ENCODE data around the gene CCL16.

The CCL16 gene

DNA sequence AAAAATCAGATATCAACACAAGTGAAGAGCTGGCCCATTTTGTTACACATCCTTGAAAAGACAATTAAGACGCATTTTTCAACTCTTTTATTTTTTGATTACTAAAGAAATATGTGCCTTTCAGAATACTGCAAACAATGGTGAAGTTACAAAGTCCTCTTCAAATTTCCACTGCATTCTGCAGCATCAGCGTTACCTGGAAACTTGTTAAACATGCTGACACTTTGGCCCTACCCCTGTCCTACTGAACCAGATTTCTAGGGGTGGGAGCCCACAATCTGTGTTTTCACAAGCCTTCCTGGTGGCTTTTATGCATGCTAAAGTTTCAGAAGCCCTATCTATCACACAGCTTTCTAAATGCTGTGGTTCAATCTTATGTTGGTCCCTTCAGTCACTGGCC lies 9.8 kb upstream of the CCL16 start:
- DNase-seq (ENCODE audit: low spot score) (no peak), ATAC-seq (ENCODE audit: low read depth) (no peak)
- Histone ChIP-seq H3K27me3 (ENCODE audit: insufficient read depth, poor library complexity, severe bottlenecking) (no peaks in the 10 kb centered on the region), H3K9me3 (ENCODE audit: severe bottlenecking) (no peaks in the 10 kb centered on the region), H3K27ac (ENCODE audit: poor library complexity, severe bottlenecking) (no peak overlapping the region), H3K4me1 (ENCODE audit: insufficient read depth, poor library complexity, severe bottlenecking) (no peaks in the 10 kb centered on the region), H3K36me3 (ENCODE audit: low read depth) (no peaks in the 10 kb centered on the region), H3K4me3 (ENCODE audit: severe bottlenecking) (no peak overlapping the region)
- no peak for TF ChIP-seq CTCF (IDR thresholded peaks at IDR 0.05; ENCODE audit: poor library complexity, severe bottlenecking)

DNA sequence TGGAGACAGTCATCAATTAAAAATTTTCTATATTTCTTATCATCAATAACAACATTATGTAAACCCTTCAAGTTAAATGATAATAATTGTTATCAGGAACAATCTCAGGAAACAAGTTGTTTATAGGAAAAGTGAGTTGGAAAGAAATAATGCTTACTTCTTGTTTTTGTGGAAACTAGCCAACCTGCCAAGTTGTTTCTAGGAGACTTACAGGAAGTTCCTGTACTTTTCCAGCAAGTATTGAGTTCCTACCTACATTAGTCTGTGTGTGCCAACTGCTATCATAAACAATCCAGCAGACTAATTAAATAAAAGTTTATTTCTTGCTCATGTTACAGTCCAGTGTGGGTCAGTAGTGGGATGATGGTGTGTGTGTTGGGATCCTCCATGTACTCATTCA lies 6.9 kb upstream of the CCL16 start:
- Histone ChIP-seq H3K27ac (ENCODE audit: poor library complexity, severe bottlenecking) (no peak overlapping the region), H3K4me1 (ENCODE audit: insufficient read depth, poor library complexity, severe bottlenecking) (no peaks in the 10 kb centered on the region), H3K9me3 (ENCODE audit: severe bottlenecking) (no peaks in the 10 kb centered on the region), H3K27me3 (ENCODE audit: insufficient read depth, poor library complexity, severe bottlenecking) (no peaks in the 10 kb centered on the region), H3K36me3 (ENCODE audit: low read depth) (no peaks in the 10 kb centered on the region), H3K4me3 (ENCODE audit: severe bottlenecking) (no peak overlapping the region)
- DNase-seq (ENCODE audit: low spot score) (no peak), ATAC-seq (ENCODE audit: low read depth) (no peak)
- no peak for TF ChIP-seq CTCF (IDR thresholded peaks at IDR 0.05; ENCODE audit: poor library complexity, severe bottlenecking)

GRCh38 chr17:35986643-35987042 lies 5.3 kb upstream of the CCL16 start, which contains the start of gene CCL14:
Gene CCL14, minus strand, starts transcription at chr17:35986729. Its CDS starts 80 bp downstream, at chr17:35986649.
- DNase-seq (ENCODE audit: low spot score) = no peak
- Histone ChIP-seq H3K27me3 (ENCODE audit: insufficient read depth, poor library complexity, severe bottlenecking) (no peaks in the 10 kb centered on the region), H3K4me3 (ENCODE audit: severe bottlenecking) (no peak within 1 kb of the TSS), H3K27ac (ENCODE audit: poor library complexity, severe bottlenecking) (no peak within 1 kb of the TSS), H3K9me3 (ENCODE audit: severe bottlenecking) (no peaks in the 10 kb centered on the region), H3K4me1 (ENCODE audit: insufficient read depth, poor library complexity, severe bottlenecking) (no peaks in the 10 kb centered on the region), H3K36me3 (ENCODE audit: low read depth) (no peaks in the 10 kb centered on the region)
- no peak for ATAC-seq (ENCODE audit: low read depth)
- no peak for TF ChIP-seq CTCF (IDR thresholded peaks at IDR 0.05; ENCODE audit: poor library complexity, severe bottlenecking)

- no peaks in the 10 kb centered on the region for H3K27me3 ChIP-seq (ENCODE audit: insufficient read depth, poor library complexity, severe bottlenecking)
- no peaks in the 10 kb centered on the region for H3K4me1 ChIP-seq (ENCODE audit: insufficient read depth, poor library complexity, severe bottlenecking)
- no peaks in the 10 kb centered on the region for H3K36me3 ChIP-seq (ENCODE audit: low read depth)
- DNase-seq (ENCODE audit: low spot score) = no peak
- H3K4me3 ChIP-seq (ENCODE audit: severe bottlenecking) = no peak overlapping the region
- no peak for TF ChIP-seq CTCF (IDR thresholded peaks at IDR 0.05; ENCODE audit: poor library complexity, severe bottlenecking)
- no peak for ATAC-seq (ENCODE audit: low read depth)
- H3K27ac ChIP-seq (ENCODE audit: poor library complexity, severe bottlenecking) = no peak overlapping the region
- no peaks in the 10 kb centered on the region for H3K9me3 ChIP-seq (ENCODE audit: severe bottlenecking)
Measured at GRCh38 chr17:35984140-35984539, 2.8 kb upstream of the CCL16 start.

DNA sequence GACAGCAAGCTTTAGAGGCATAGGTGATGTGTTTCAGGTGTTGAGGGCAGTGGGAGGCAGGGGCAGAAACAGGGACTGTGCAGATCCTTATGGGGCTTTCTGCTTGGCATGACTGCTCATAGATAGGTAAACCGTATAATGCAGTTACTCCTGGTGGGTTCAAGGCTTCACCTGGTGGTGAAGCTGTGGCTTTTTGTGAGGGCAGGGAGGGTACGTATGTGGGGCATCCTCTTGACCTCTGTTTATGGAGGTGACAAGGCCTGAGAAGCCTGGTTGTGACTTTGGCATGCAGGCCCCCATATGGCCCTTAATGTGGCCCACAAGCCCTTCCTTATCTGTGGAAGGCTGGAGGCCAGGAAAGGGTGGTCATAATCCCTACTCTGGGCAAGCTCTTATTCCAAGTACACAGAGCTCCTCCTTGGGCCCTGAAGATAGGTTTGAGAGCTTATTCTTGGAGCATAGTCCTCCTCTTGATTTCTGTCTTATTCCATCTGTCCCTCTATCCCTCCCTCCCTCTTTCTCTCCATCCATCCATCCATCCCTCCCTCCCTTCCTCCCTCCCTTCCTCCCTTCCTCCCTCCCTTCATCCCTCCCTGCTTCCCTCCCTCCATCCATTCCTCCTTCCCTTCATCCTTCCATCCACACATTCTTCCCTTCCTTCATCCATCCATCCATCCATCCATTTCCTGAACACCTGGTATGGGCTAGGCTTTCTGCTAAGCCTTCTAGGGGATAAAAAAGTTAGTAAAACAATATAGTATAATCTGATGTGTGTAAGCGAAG lies 1.3 kb upstream of the CCL16 start:
- Histone ChIP-seq H3K9me3 (ENCODE audit: severe bottlenecking) (no peaks in the 10 kb centered on the region), H3K27me3 (ENCODE audit: insufficient read depth, poor library complexity, severe bottlenecking) (no peaks in the 10 kb centered on the region), H3K4me3 (ENCODE audit: severe bottlenecking) (no peak overlapping the region), H3K27ac (ENCODE audit: poor library complexity, severe bottlenecking) (no peak overlapping the region), H3K4me1 (ENCODE audit: insufficient read depth, poor library complexity, severe bottlenecking) (no peaks in the 10 kb centered on the region), H3K36me3 (ENCODE audit: low read depth) (no peaks in the 10 kb centered on the region)
- DNase-seq (ENCODE audit: low spot score) = no peak
- TF ChIP-seq CTCF (IDR thresholded peaks at IDR 0.05; ENCODE audit: poor library complexity, severe bottlenecking) = no peak
- no peak for ATAC-seq (ENCODE audit: low read depth)

Measured in RWPE2 (cell line).